Measurements from ENCODE around the gene C1QTNF4. TPM values are rescaled to one million over a fixed set of nuclear protein-coding genes. Genes with fewer than 3 reads are reported as not detected.

C1QTNF4 gene
- total RNA-seq, 1 experiment from 2014 or later = 5.7 TPM

DNA sequence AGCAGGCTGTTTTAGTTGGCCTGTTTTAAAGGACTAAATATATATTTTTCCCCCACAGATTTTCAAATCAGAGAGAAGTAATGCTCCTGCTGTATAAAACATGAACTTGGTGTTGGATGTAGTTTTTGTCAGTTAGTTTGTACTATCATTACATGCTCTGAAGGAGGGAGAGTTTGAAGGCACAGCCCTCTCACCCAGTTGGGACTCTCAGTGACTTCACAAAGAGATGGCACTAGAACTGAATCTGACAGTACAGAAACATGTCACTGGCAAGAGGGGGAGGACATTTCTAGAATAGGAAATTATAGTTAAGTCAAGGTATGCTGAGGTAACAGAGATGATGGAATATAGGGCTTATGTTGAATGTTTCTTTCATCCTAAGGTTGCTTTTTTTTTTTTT is 21.0 kb upstream of the C1QTNF4 start:
- H2AFZ ChIP-seq (ENCODE audit: low read length) = no peak overlapping the region
- no peak overlapping the region for H3K4me2 ChIP-seq (ENCODE audit: insufficient read depth, insufficient read length, low read length)
- no peak overlapping the region for H2BK20ac ChIP-seq (ENCODE audit: low read depth, low read length, poor library complexity, severe bottlenecking)
- Mint-ChIP-seq H3K4me1 (no peaks in the 10 kb centered on the region), H3K36me3 (ENCODE audit: insufficient read depth in 1 of 3, low read depth in 3 of 3) (peaks cover 6 to 32% (median 12%) of the 10 kb centered on the region in 3 experiments; a peak in 6 of 7 replicates), H3K4me3 (no peak overlapping the region), H3K9me3 (no peaks in the 10 kb centered on the region), H3K27ac (0 out of 7 replicates have a peak overlapping the region, but pooled peaks of 1 of the 3 experiments have one; percentile 33), H3K27me3 (ENCODE audit: low read depth) (no peaks in the 10 kb centered on the region)
- H3K23ac ChIP-seq (ENCODE audit: insufficient read length, low read depth, low read length) = no peak overlapping the region
- no peak overlapping the region for H2BK15ac ChIP-seq (ENCODE audit: low read depth, low read length)
- no peak overlapping the region for H3T11ph ChIP-seq (ENCODE audit: low read length)
- no peak overlapping the region for H3K14ac ChIP-seq (ENCODE audit: insufficient read depth, low read length)
- no peak overlapping the region for H3K18ac ChIP-seq (ENCODE audit: insufficient read length, low read depth, low read length)
- H3K9ac ChIP-seq (ENCODE audit: extremely low read depth, insufficient read length, low read length) = no peak overlapping the region
- no peaks in the 10 kb centered on the region for H3K4me1 ChIP-seq (ENCODE audit: insufficient read depth, low read length)
- H4K20me1 ChIP-seq (ENCODE audit: control insufficient read depth, insufficient read depth, insufficient read length) = no peaks in the 10 kb centered on the region
- no peaks in the 10 kb centered on the region for H3K9me3 ChIP-seq (ENCODE audit: control insufficient read depth, low read depth, low read length)
- no peaks in the 10 kb centered on the region for H3K23me2 ChIP-seq (ENCODE audit: insufficient read length, low read depth, low read length, poor library complexity, severe bottlenecking)
- no peak overlapping the region for H2BK12ac ChIP-seq (ENCODE audit: insufficient read length, low read depth, low read length)
- TF ChIP-seq, protein P1, sequence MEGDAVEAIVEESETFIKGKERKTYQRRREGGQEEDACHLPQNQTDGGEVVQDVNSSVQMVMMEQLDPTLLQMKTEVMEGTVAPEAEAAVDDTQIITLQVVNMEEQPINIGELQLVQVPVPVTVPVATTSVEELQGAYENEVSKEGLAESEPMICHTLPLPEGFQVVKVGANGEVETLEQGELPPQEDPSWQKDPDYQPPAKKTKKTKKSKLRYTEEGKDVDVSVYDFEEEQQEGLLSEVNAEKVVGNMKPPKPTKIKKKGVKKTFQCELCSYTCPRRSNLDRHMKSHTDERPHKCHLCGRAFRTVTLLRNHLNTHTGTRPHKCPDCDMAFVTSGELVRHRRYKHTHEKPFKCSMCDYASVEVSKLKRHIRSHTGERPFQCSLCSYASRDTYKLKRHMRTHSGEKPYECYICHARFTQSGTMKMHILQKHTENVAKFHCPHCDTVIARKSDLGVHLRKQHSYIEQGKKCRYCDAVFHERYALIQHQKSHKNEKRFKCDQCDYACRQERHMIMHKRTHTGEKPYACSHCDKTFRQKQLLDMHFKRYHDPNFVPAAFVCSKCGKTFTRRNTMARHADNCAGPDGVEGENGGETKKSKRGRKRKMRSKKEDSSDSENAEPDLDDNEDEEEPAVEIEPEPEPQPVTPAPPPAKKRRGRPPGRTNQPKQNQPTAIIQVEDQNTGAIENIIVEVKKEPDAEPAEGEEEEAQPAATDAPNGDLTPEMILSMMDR (conservative IDR thresholded peaks at IDR 0.05) = no peak
- no peak overlapping the region for H3K4ac ChIP-seq (ENCODE audit: low read depth, low read length)
- no peak overlapping the region for H2BK5ac ChIP-seq (ENCODE audit: insufficient read length, low read length)
- H2AK5ac ChIP-seq (ENCODE audit: insufficient read length, low read length) = no peak overlapping the region
- H4K5ac ChIP-seq (ENCODE audit: insufficient read length, low read depth, low read length) = no peak overlapping the region
- H4K91ac ChIP-seq (ENCODE audit: insufficient read length, low read depth, low read length) = no peak overlapping the region
- H3K27me3 ChIP-seq (ENCODE audit: insufficient read depth, low read length) = no peaks in the 10 kb centered on the region
- no peak for DNase-seq
- no peak overlapping the region for H2BK120ac ChIP-seq (ENCODE audit: low read depth, low read length, poor library complexity, severe bottlenecking)
- no peak overlapping the region for H3K56ac ChIP-seq (ENCODE audit: insufficient read length, low read depth, low read length)
- H4K8ac ChIP-seq (replicated peaks; ENCODE audit: insufficient read length, low read depth, low read length) = no peak overlapping the region
- H3K79me2 ChIP-seq (ENCODE audit: insufficient read depth, low read length) = no peaks in the 10 kb centered on the region
- H3K27ac ChIP-seq (ENCODE audit: insufficient read length, low read depth, low read length) = no peak overlapping the region
- no peaks in the 10 kb centered on the region for H3K79me1 ChIP-seq (ENCODE audit: insufficient read depth, low read depth, low read length, poor library complexity, severe bottlenecking)

Data from H9 (cell line).